Endothelial cell (in vitro differentiated cells): ENCODE data around the gene QPCT. TPM values are rescaled to one million over a fixed set of nuclear protein-coding genes. Genes with fewer than 3 reads are reported as not detected.

Experiments
- DNase-seq: peaks from one replicate; pipeline ENCODE4 v3.0.0; 2021; ENCODE audit warnings: low spot score
- H3K27ac Mint-ChIP-seq: one replicate; pipeline ENCODE4 v1.8.0; 2021; ENCODE audit warnings: mixed read lengths, inconsistent platforms; ENCODE audit not compliant: unreplicated experiment
- H3K27me3 Mint-ChIP-seq: one replicate; pipeline ENCODE4 v1.8.0; 2021; ENCODE audit warnings: mild to moderate bottlenecking, moderate library complexity, mixed read lengths, inconsistent platforms; ENCODE audit not compliant: unreplicated experiment
- H3K36me3 Mint-ChIP-seq: one replicate; pipeline ENCODE4 v1.8.0; 2021; ENCODE audit warnings: mild to moderate bottlenecking, low read depth, mixed read lengths, inconsistent platforms; ENCODE audit not compliant: unreplicated experiment
- H3K4me1 Mint-ChIP-seq: one replicate; pipeline ENCODE4 v1.8.0; 2021; ENCODE audit warnings: mild to moderate bottlenecking, mixed read lengths, inconsistent platforms; ENCODE audit not compliant: unreplicated experiment
- H3K4me3 Mint-ChIP-seq: one replicate; pipeline ENCODE4 v1.8.0; 2021; ENCODE audit warnings: mild to moderate bottlenecking, mixed read lengths, inconsistent platforms; ENCODE audit not compliant: unreplicated experiment
- H3K9me3 Mint-ChIP-seq: one replicate; pipeline ENCODE4 v1.8.0; 2021; ENCODE audit warnings: mixed read lengths, inconsistent platforms; ENCODE audit not compliant: unreplicated experiment
- total RNA-seq: library from RNA; stranded (reverse); fragmentation: NEBNext Ultra II Directional; extraction: Animal tissue kit (Norgen Biotek cat#: 25700); gene quantifications from one replicate; pipeline ENCODE4 v1.2.1, GENCODE V29; 2021; ENCODE audit not compliant: unreplicated experiment
- TF ChIP-seq, protein P1 (sequence below): fragments of 200-600 bp; sonication (generic); IDR thresholded peaks from one replicate; pipeline ENCODE4 v1.5.0; 2021; ENCODE audit warnings: antibody characterized with exemption; ENCODE audit not compliant: unreplicated experiment

Gene QPCT
- total RNA-seq, 1 donor from 2014 or later, result 50.6 TPM

DNA sequence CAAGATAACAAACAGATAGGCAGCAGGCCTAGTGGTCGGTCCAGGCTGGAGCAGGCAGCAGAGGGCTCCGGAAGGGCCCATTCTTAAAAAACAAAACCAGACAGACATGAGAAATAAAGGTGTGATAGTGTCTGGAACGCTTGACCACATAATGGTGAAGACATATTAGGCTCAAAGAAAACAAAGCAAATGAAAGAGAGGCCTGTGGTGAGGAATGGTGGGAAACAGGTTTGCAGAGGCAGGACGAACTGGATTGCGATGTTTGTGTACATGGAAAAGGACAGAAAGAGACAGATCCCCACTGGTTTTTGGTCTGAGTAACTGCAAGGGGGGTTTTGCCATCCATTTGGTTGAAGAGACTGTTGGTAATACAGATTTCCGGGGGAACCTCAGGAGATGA is 19.9 kb downstream of the QPCT start:
- Mint-ChIP-seq H3K9me3 (no peaks in the 10 kb centered on the region), H3K27me3 (peaks cover 1% of the 10 kb centered on the region), H3K27ac (no peak overlapping the region), H3K36me3 (peaks cover 21% of the 10 kb centered on the region), H3K4me3 (no peak overlapping the region), H3K4me1 (no peaks in the 10 kb centered on the region)
- TF ChIP-seq, protein P1, sequence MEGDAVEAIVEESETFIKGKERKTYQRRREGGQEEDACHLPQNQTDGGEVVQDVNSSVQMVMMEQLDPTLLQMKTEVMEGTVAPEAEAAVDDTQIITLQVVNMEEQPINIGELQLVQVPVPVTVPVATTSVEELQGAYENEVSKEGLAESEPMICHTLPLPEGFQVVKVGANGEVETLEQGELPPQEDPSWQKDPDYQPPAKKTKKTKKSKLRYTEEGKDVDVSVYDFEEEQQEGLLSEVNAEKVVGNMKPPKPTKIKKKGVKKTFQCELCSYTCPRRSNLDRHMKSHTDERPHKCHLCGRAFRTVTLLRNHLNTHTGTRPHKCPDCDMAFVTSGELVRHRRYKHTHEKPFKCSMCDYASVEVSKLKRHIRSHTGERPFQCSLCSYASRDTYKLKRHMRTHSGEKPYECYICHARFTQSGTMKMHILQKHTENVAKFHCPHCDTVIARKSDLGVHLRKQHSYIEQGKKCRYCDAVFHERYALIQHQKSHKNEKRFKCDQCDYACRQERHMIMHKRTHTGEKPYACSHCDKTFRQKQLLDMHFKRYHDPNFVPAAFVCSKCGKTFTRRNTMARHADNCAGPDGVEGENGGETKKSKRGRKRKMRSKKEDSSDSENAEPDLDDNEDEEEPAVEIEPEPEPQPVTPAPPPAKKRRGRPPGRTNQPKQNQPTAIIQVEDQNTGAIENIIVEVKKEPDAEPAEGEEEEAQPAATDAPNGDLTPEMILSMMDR, result no peak
- DNase-seq, result no peak

DNA sequence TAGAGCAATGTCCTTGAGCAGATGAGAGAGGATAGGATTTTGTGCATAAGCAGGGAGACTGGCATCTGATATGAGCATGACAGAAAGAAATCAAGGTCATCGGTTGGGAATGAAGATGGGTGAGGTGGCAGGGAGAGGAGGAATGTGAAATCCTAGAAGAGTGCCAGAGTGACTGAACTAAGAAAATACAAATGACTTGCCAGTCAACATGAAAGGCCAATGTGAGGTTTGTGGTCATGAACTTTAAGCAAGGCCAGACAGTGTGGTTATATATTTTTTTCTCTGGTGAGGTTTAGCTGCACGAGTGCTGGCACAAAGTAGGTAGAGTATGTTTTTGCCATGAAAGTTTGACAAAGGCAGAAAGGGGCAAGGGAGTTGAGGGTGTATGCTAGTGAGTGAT is 21.2 kb downstream of the QPCT start:
- Mint-ChIP-seq H3K4me3 (no peak overlapping the region), H3K27ac (no peak overlapping the region), H3K9me3 (no peaks in the 10 kb centered on the region), H3K36me3 (peaks cover 20% of the 10 kb centered on the region), H3K27me3 (peaks cover 1% of the 10 kb centered on the region), H3K4me1 (no peaks in the 10 kb centered on the region)
- no peak for DNase-seq
- TF ChIP-seq, protein P1, result no peak

- Mint-ChIP-seq H3K27ac (no peak overlapping the region), H3K36me3 (peaks cover 21% of the 10 kb centered on the region), H3K27me3 (peaks cover 1% of the 10 kb centered on the region), H3K4me1 (no peaks in the 10 kb centered on the region), H3K9me3 (no peaks in the 10 kb centered on the region), H3K4me3 (no peak overlapping the region)
- no peak for DNase-seq
- TF ChIP-seq, protein P1, result no peak
These were observed 22.3 kb downstream of the QPCT start for GRCh38 chr2:37366773-37367172.

DNA sequence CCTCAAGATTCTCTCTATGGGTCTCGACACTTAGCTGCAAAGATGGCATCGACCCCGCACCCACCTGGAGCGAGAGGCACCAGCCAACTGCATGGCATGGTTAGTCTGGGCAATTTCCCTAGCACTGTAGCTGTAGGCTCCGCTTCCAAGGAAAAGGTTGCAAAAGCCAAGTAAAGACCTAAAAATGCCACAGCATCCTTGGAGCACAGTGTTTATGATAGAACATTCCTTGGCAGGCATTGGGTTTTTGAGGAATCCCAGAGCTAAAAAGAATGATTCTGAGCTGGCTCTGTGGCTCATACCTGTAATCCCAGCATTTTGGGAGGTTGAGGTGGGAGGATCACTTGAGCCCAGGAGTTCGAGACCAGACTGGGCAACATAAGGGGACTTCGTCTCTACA is 22.9 kb downstream of the QPCT start:
- Mint-ChIP-seq H3K27ac (no peak overlapping the region), H3K9me3 (no peaks in the 10 kb centered on the region), H3K4me1 (no peaks in the 10 kb centered on the region), H3K4me3 (no peak overlapping the region), H3K27me3 (peaks cover 1% of the 10 kb centered on the region), H3K36me3 (peaks cover 23% of the 10 kb centered on the region)
- no peak for DNase-seq
- TF ChIP-seq, protein P1, result no peak

- TF ChIP-seq, protein P1, result no peak
- Mint-ChIP-seq H3K27me3 (peaks cover 1% of the 10 kb centered on the region), H3K4me3 (no peak overlapping the region), H3K9me3 (no peaks in the 10 kb centered on the region), H3K36me3 (peaks cover 16% of the 10 kb centered on the region), H3K4me1 (no peaks in the 10 kb centered on the region), H3K27ac (no peak overlapping the region)
- DNase-seq, result no peak
These were observed 23.6 kb downstream of the QPCT start for GRCh38 chr2:37367984-37368383.
